ENCODE results near the gene MYRIP.

The MYRIP gene

DNA sequence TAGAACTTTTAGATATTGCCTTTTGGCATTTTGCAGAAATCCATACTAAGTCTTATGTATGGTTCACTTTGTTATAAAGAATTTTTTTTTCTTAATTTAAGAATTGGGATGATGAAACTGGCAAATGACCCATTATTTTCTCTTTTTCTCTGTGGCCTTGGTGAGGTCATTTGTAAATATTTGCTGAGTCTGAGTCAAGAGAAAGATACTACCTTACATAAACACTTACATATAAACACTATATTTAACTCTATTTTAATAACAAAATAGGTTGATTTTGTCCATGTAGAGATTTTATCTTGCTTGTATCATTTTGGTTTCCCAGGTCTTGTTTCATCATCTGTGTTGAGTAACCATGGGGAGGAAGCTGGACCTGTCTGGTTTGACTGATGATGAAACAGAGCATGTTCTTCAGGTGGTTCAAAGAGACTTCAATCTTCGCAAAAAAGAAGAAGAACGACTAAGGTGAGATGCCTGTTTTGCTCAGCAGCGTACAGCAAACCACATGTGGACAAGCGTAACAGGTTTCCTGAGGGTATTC, 91.1 kb downstream of the MYRIP start:
- in situ Hi-C loops (cut with MboI; ENCODE audit: low sequenced_read_pairs): no loop called here

DNA sequence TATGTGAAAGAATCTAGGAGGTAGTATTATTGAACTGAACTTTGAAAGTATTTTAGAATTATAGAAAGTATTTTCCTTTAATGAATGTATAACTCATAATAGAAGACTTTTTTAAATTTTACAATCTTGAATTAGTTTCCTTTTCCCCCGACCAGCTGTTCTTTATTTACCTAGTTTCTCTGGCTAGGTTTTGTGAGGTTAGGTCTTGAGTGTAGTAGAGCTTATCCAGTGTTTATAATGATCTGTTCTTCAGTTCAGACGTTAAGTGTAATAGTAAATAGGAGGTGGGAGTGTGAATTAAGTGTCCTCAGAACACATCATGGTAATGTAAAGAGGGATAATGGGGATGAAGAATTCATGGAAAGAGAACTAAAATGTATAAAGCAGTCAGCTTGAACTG, 93.8 kb downstream of the MYRIP start:
- in situ Hi-C loops (cut with MboI; ENCODE audit: low sequenced_read_pairs): no loop called here

DNA sequence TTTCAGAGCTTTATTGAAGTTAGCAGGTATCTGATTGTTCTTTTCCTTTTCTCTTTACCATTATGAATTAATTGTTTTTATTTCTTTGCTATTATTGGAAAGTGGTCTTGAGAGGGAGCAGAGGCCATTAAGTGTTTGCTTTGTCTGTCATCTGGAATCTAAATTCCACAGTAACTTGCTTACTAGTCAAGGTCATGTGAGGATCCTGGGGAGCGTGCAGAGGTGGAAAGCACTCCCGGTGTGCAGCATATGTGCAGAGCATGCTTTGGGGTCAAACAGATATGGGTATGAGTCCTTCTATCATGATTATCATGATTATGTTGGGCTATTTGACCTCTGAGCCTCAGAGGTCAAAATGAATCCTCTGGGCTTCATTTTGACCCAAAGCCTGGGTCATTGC, 96.4 kb downstream of the MYRIP start:
- in situ Hi-C loops (cut with MboI; ENCODE audit: low sequenced_read_pairs): no loop called here

DNA sequence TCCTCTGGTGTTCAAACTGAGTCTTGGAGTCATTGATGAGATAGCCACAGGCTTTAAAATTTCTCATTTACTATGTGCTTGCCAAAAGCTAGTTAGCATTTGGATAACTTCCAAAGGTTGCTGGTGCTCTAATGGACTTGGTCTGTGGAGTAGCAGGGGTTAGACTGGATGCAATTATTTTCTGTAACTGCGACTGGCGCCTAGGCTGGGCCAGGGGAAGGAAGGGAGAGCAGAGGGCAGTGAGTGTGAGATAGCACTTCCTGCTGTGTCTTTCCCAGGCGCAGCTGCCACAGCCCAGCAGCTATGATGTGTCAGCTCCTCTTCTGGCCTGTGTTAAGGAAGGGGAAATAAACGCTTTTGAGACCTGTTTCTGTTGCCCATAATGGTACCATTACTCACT, 98.6 kb downstream of the MYRIP start:
- in situ Hi-C loops (cut with MboI; ENCODE audit: low sequenced_read_pairs): no loop called here

DNA sequence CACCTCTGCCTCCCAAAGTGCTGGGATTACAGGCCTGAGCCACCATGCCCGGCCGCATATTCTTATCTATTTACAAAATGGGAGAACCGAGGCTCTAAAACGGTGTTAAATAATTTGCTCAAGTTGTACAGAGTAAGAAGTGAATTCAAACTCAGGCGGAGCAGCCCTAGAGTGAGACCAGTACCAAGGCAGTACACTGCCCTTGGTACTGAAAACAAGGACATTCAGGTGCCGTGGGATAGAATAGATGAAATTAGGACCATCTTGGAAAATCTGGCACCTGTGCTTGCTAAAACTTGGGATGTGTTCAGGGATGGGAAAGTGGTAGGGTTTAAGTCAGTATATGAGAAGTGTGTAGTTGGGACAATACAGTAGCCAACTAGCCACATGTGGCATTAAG, 100.7 kb downstream of the MYRIP start:
- in situ Hi-C loops (cut with MboI; ENCODE audit: low sequenced_read_pairs): no loop called here

DNA sequence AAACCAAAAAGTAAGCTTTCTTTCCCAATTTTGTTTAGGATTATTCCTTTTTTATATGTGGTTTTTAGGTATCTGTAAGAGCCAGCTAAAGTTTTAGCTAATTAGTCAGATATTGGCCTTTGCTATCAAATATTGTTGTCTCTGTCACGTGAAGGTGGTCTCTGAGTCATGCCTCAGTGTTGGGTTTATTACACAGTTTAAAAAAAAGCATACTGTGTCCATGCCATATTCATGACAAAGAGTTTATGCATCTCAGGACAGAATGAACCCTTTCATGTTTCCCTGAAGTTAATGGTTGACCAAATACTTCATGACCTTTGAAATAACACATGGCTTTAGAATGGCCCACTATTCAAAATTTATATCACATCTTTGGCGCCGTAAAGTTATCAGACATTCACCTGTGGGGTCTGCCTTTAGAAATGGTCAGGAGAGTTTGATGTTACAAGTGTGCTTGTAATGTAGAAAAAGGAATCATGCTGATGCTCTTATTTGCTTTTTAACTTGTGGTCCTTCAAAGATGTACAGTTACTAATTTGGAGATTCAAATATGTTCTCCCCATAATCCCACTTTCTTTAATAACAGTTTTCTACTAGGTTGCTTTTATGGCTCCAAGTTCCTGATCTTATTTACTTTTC, 101.5 kb downstream of the MYRIP start:
- in situ Hi-C loops (cut with MboI; ENCODE audit: low sequenced_read_pairs): no loop called here

DNA sequence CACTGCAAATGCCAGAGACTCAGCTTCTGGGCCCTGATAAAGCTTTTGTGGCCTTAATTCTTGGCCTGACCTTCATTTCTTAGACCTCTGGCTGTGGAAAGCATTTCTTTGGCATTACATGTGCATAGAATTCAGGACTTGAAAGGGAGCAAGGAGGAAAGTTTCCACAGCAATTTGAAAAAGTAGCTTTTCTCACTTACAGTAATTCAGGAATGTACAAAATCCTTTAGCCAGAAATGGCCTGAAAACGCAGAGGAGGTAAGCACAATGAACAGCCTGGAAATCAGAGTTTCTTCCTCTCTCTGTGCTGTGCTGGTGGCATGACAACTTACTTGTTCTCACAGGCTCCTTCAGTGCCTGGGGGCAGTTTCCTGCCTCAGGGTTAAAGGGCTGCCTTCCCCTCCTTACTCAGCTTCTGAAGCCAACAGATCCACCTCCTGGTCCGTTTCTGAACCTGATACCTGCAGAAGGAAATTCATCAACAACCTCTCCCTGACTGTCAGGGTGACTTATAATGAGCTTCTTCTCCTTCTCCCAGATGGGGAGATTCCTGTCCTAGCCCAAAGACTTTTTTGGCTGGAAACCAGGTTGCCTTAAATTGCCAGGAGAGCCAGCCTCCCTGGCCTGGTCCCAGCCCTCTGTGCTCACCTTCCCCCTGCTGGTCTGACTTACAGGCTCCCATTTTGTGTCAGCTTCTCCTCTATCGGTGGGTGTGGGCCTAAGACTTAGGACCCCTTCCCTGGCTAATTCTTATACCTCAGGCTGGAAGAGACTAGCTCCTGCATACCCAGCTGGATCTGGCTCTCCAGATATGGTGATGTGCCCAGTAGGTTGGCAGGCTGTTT, 102.3 kb downstream of the MYRIP start:
- in situ Hi-C loops (cut with MboI; ENCODE audit: low sequenced_read_pairs): no loop called here

DNA sequence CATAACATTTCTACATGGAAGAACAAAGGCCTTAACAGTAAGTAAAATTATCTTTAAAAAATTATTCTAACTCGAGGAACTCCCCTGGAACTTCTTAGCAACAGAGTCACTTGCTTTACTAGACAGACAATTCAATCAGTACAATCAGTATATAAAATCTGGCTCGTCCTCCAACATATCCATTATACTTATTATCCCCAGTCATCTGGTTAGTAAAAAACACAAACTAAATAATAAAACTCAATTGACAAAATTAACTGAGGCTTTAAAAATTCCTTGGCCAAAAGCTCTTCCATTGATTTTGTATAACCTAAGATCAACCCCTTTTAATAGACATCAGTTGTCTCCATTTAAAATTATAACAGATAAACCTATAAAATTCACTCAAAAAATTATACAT, 105.6 kb downstream of the MYRIP start:
- in situ Hi-C loops (cut with MboI; ENCODE audit: low sequenced_read_pairs): no loop called here

DNA sequence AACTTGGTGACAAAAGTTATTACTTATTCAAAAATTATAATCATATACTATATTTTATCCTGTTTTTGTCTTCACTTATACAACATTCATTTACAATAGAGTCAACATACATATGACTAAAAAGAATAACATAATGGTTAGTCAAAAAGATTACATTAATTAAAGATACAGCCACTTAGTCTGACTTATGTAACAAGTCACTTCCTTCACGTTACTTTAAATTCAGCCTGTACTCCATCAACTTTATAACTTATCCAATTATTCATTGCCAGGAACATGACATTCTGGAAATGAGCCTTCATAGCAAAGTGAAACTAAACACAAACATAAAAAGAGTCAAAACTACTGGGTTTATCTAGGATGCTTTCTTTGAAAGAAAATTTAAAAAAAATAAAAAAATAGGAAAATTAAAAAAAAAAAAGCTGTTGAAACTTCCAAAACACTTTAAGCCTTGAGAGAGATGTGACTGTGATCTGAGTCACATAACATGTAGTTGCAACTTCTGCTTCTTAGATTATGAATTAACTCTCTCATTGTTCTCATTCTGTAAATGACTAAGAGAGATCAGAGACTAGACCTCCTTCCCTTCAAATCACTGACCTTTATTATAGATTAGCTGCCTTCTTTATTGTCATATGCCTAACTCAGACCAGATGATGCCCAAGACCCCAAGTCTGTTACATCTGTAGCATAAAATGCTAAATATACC, 107.8 kb downstream of the MYRIP start:
- in situ Hi-C loops (cut with MboI; ENCODE audit: low sequenced_read_pairs): no loop called here

DNA sequence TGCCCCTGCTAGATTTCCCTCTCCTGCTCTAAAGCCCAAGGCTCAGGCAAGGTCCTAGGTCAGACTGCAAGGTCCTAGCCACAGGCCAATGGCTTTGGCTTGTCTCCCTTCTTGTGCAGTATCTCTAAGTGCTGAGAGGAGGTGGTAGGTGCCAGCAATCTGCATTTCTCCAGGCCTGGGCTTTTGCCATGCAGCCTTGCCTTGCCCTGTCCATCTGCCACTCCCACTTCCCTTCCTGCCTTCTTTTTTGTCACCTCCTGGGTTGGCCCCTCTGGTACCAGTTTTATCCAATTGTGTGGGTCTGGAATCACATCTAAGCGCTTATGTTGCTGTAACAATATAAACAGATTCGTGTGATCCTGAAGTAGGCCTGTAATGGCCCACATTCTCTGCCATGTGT, 109.9 kb downstream of the MYRIP start:
- in situ Hi-C loops (cut with MboI; ENCODE audit: low sequenced_read_pairs): no loop called here

DNA sequence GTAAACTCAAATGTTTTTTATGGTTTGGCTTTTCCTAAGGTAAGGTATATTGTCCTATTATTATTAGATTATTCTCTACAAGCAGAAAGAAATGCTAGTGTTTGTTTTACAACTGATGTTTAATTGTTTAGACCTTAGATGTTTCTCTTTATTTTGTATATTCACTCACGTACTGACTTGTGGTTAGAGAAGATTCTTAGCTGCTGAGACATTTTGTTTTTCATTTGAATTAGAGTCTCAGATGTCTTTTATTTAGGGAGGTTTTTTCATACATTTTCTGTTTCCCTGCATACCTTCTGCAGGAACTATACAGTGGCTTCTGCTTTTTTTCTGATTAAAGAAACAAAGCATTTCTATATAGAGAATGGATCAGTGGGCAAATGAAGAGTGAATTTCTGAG, 110.9 kb downstream of the MYRIP start:
- in situ Hi-C loops (cut with MboI; ENCODE audit: low sequenced_read_pairs): no loop called here

DNA sequence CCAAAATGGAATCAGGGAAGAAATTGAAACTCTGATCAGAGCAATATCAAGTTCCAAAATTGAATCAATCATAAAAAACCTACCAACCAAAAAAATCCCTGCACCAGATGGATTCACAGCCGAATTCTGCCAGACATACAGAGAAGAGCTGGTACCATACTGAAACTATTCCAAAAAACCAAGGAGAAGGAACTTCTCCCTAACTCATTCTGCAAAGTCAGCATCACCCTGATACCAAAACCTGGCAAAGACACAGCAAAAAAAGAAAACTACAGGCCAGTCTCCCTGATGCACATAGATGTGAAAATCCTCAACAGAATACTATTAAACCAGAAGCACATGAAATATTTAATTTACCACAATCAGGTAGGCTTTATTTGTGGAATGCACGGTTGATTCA, 118.1 kb downstream of the MYRIP start:
- in situ Hi-C loops (cut with MboI; ENCODE audit: low sequenced_read_pairs): no loop called here

DNA sequence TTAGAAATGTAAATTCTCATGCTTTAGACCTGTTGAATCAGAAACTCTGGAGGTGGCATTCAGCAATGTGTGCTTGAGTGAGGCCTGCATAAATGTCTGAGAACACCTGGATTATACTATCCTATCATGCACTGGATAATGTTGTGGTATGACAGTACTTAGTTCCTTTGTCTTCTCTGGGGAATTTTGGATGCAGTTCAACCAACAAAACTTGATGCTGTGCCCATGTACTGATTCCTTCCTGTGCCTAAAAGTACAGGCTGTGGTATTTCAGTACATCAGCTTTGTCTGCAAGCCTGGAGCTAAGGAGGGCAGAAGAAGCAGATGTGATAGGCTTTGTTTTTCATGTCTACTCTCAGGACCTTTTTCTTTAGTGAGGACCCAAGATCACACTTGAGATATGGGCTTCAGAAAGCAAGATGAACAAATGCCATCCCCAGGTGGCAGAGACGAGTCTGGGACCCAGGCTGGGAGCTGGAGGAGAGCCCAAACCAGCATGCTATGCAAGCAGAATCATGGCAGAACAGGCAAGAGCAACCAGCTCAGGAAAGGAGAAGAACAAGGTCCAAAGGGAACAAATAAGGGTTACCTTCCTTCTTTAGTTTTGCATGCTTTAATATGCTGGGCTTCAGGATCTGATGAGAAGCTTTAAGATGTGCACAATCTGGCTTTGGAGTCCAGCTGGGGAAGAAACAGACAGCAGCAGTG, 124.7 kb downstream of the MYRIP start:
- in situ Hi-C loops (cut with MboI; ENCODE audit: low sequenced_read_pairs): no loop called here

DNA sequence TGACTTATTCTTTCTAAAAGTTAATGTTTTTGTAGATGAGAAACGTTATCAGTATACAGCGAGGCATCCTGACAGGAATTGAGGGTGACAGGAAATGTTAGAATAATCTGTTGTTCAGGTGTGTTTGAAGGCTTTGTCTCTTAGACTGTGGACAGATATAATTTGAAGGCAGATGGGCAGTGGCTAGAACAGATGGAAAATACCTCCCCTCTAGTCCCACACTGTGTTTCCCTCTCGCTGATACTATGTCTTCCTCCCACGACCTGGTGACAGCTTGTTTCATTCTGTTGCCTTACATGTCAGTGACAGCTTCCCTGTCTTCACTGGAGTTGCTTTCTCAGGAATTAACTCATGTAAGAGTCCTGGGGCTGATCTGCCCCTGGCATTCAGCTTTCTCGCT, 125.3 kb downstream of the MYRIP start:
- in situ Hi-C loops (cut with MboI; ENCODE audit: low sequenced_read_pairs): no loop called here

DNA sequence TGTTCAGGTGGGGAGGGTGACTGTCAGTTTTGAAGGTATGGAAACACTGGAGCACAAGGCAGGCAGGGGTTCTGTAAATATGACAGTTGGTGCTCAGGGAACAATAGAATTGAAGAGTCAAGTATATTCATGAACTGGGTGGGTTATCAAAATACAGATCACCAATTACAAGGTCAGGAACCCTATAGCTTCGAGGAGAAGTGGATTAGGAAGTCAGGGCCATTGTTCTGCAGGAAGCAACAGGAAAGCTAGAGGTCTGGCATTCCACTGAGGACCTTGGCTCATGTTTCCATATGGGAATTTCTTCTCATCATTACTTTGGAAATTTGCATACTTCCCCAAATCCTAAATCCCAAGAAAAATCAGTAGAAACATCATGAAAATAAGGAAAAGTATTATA, 125.9 kb downstream of the MYRIP start:
- in situ Hi-C loops (cut with MboI; ENCODE audit: low sequenced_read_pairs): no loop called here

DNA sequence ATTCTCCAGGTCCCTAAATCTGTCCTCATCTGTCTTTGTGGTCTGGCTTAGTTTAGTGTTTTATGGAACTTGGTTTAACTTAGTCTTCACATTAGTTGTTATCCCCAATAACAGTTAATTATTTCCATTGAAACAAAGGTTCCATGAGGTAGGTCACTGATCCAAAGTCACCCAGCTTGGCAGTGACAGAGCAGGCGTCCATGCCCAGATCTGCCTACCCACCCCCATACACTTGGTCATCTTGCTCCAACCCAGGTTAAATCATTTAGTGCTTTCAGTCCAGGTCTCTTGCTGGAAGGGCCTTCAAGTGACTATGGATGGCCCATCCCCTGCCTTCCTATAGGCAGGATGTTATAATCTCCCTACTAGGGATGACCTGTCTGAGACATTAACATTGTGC, 127.4 kb downstream of the MYRIP start:
- in situ Hi-C loops (cut with MboI; ENCODE audit: low sequenced_read_pairs): no loop called here

DNA sequence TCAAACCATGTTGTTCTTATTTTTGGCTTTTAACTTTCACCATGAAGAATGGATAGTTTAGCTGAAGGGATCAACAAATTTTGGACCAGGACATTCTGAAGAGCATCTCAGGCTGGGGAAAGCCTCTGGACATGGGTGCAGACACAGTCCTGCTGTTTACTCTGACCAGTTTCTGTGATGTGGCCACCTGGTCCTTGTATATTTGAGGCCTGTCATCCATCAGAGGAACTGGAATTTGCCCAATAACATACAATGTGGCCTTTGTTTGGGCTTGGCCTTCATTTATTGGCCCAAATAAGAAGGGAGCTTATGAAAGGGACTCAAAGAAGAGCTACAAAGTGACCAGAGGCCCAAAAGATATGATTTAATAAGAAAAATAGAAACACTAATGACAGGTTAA, 127.9 kb downstream of the MYRIP start:
- in situ Hi-C loops (cut with MboI; ENCODE audit: low sequenced_read_pairs): no loop called here

DNA sequence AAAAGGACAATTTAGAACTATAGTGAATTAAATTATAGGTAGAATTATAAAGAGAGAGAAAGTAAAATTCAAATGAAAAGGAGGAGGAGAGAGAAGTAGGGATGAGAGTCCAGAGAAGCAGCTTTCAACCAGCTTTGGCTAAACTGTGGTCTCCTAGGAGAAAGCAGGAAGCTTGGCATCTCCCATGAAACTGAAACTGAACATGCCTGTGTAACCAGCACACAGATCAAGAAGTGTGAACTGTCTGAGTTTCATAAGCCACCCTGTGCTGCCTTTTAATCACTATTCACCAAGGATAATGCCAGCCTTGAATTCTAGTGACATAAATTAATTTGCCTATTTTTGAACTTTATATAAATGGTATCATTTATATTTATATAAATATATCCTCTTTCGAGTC, 128.5 kb downstream of the MYRIP start:
- in situ Hi-C loops (cut with MboI; ENCODE audit: low sequenced_read_pairs): no loop called here

DNA sequence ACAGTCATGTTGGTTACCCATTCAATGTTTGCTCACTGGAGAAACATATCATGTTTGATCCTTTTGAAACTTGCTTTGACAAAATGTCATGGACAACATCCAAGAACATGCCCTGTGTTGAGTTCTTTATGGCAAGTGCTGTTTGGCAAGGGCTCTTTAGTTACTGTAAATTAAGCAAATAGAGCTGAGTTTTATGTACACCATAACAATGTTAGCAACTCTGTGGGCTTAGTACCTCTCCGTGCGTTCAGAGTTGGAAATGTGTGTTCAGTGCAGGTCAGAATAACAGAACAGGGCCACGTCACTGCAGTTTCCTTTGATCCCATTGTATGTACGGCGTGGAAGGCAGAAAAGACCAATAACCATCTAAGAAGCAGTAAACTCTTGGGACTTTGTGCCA, 132.5 kb downstream of the MYRIP start:
- in situ Hi-C loops (cut with MboI; ENCODE audit: low sequenced_read_pairs): no loop called here

DNA sequence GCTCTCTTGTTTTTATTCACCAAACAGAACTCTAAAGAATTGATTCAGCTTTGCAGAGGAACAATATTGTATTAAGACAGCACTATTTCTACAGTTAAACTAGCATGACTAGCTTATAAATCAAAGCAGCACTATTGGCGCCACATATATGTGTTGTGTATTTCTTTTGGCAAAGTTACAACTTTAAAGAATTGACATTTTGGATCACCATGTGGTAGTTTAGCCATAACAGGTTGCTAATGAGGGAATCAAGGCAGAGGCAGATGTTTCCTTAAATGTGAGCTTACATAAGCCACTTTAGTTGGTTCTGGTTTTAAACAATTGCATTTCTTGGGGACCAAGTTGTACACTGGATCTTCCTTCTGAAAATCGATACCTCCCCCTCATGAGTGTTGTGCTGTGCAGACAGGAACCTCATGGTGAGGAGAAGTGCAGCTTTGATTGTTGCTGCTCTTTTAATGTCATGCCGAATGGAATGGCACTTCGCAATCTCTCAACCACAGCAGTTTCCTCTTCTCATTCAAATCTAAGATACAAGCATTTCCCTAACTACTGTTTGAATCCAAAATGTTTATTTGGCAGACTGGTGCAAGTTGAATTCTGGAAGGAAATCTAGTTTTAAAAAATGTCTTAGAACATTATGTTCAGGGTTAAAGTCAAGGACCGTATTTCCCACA, 151.2 kb downstream of the MYRIP start:
- in situ Hi-C loops (cut with MboI; ENCODE audit: low sequenced_read_pairs): no loop called here

DNA sequence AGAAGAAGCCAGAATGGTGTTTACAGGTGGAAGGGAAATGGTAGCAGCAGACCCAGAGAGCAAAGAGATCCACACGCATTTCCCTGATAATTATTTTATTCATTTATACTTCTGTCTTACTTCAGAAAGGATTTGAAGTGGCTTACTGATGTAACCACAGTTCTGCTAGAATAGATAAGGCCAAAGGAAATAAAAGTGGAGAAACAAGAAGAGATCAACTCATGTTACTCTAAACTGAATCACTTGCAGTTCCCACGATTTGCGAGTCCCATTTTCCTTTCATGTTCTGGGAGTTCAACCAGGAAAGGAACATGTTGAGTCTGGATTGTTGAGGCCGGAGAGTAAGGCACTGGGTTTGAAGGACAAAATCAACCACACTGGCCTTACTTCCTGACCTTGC, 151.8 kb downstream of the MYRIP start:
- in situ Hi-C loops (cut with MboI; ENCODE audit: low sequenced_read_pairs): no loop called here

All from HL-60/S4 treated with retinoic acid at 250 ng/mL for 4 days and 3 days (cell line).